Measurements from ENCODE around the gene ARHGAP32.

GRCh38 chr11:129236850-129237249, 44.7 kb upstream of the ARHGAP32 start:
- TF ChIP-seq CTCF (IDR thresholded peaks at IDR 0.05; ENCODE audit: insufficient read depth, low read length, poor library complexity, severe bottlenecking), result no peak
- no peak for TF ChIP-seq EZH2phosphoT487 (conservative IDR thresholded peaks at IDR 0.05; ENCODE audit: low read length)
